ENCODE measurements around the gene POU2AF3. TPM values are rescaled to one million over a fixed set of nuclear protein-coding genes. Genes with fewer than 3 reads are reported as not detected.

The POU2AF3 gene
- total RNA-seq, 1 experiment from 2014 or later = not detected

- peaks cover 10% of the 10 kb centered on the region for H3K27me3 ChIP-seq (ENCODE audit: insufficient read depth, low read length)
- ChIA-PET POLR2A (no interaction called here), RAD21 (ENCODE audit: low non-redundant PET in 1 of 2, low total read pairs in 2 of 2, uncharacterized antibody in 2 of 2, unreplicated experiment in 2 of 2) (no interaction called here), CTCF (no interaction called here)
- H3K27ac ChIP-seq (ENCODE audit: low read depth, low read length) = no peak overlapping the region
- no peaks in the 10 kb centered on the region for H3K9me2 ChIP-seq (ENCODE audit: insufficient read depth)
- no peak overlapping the region for H3K4me2 ChIP-seq (ENCODE audit: low read length)
- no peak for TF ChIP-seq CTCF (IDR thresholded peaks at IDR 0.05 in 2 of 3, conservative IDR thresholded peaks at IDR 0.05 in 1 of 3; ENCODE audit: borderline replicate concordance in 1 of 3, insufficient read depth in 1 of 3, low read depth in 2 of 3, low read length in 2 of 3)
- no peak for TF ChIP-seq FOSL1 (IDR thresholded peaks at IDR 0.05; ENCODE audit: low read depth)
- no peak for TF ChIP-seq CBX3 (IDR thresholded peaks at IDR 0.05; ENCODE audit: low read depth)
- TF ChIP-seq ELF1 (IDR thresholded peaks at IDR 0.05; ENCODE audit: borderline replicate concordance, low read depth) = no peak
- intact Hi-C loops (cut with micrococcal nuclease) = no loop called here
- no peaks in the 10 kb centered on the region for H3K9me3 ChIP-seq (ENCODE audit: control insufficient read depth in 1 of 2, insufficient read depth in 1 of 2, low read depth in 1 of 2, low read length in 2 of 2)
- H3K9ac ChIP-seq (ENCODE audit: low read length) = no peak overlapping the region
- H3K79me2 ChIP-seq (ENCODE audit: insufficient read depth, low read length) = no peaks in the 10 kb centered on the region
- H3K36me3 ChIP-seq (ENCODE audit: control insufficient read depth in 1 of 2, insufficient read depth in 2 of 2, low read length in 2 of 2) = no peaks in the 10 kb centered on the region
- H4K20me1 ChIP-seq (ENCODE audit: insufficient read depth) = no peaks in the 10 kb centered on the region
- no TSS peak for BruUV-seq (replicated peaks)
- DNase-seq (ENCODE audit: low read depth, low spot score) = no peak
- no peak for ATAC-seq
- no peak overlapping the region for H3K4me3 ChIP-seq (replicated peaks in 1 of 2; ENCODE audit: low read depth in 1 of 2, low read length in 2 of 2)
- no peak overlapping the region for H2AFZ ChIP-seq (ENCODE audit: low read depth, low read length, poor library complexity, severe bottlenecking)
- no peaks in the 10 kb centered on the region for H3K4me1 ChIP-seq (ENCODE audit: control insufficient read depth in 1 of 2, insufficient read depth in 2 of 2, low read length in 2 of 2)
These were observed 2.2 kb downstream of the POU2AF3 start for GRCh38 chr11:111300569-111300968.

- no peak overlapping the region for H2AFZ ChIP-seq (ENCODE audit: low read depth, low read length, poor library complexity, severe bottlenecking)
- no peak overlapping the region for H3K9ac ChIP-seq (ENCODE audit: low read length)
- no peaks in the 10 kb centered on the region for H4K20me1 ChIP-seq (ENCODE audit: insufficient read depth)
- ATAC-seq = no peak
- H3K4me2 ChIP-seq (ENCODE audit: low read length) = no peak overlapping the region
- intact Hi-C loops (cut with micrococcal nuclease) = no loop called here
- CTCF ChIA-PET = no interaction called here
- no peaks in the 10 kb centered on the region for H3K36me3 ChIP-seq (ENCODE audit: control insufficient read depth in 1 of 2, insufficient read depth in 2 of 2, low read length in 2 of 2)
- no peak overlapping the region for H3K27ac ChIP-seq (ENCODE audit: low read depth, low read length)
- no peaks in the 10 kb centered on the region for H3K9me2 ChIP-seq (ENCODE audit: insufficient read depth)
- BruUV-seq (replicated peaks) = no TSS peak
- H3K4me1 ChIP-seq (ENCODE audit: control insufficient read depth in 1 of 2, insufficient read depth in 2 of 2, low read length in 2 of 2) = no peaks in the 10 kb centered on the region
- DNase-seq (ENCODE audit: low read depth, low spot score) = no peak
- no peaks in the 10 kb centered on the region for H3K79me2 ChIP-seq (ENCODE audit: insufficient read depth, low read length)
- RAD21 ChIA-PET (ENCODE audit: low non-redundant PET in 1 of 2, low total read pairs in 2 of 2, uncharacterized antibody in 2 of 2, unreplicated experiment in 2 of 2) = no interaction called here
- no peak overlapping the region for H3K4me3 ChIP-seq (replicated peaks in 1 of 2; ENCODE audit: low read depth in 1 of 2, low read length in 2 of 2)
- H3K27me3 ChIP-seq (ENCODE audit: insufficient read depth, low read length) = peaks cover 16% of the 10 kb centered on the region
- no peaks in the 10 kb centered on the region for H3K9me3 ChIP-seq (ENCODE audit: control insufficient read depth in 1 of 2, insufficient read depth in 1 of 2, low read depth in 1 of 2, low read length in 2 of 2)
- POLR2A ChIA-PET = no interaction called here
- no peak for TF ChIP-seq FOSL1 (IDR thresholded peaks at IDR 0.05; ENCODE audit: low read depth)
- no peak for TF ChIP-seq CBX3 (IDR thresholded peaks at IDR 0.05; ENCODE audit: low read depth)
- TF ChIP-seq, protein P1, sequence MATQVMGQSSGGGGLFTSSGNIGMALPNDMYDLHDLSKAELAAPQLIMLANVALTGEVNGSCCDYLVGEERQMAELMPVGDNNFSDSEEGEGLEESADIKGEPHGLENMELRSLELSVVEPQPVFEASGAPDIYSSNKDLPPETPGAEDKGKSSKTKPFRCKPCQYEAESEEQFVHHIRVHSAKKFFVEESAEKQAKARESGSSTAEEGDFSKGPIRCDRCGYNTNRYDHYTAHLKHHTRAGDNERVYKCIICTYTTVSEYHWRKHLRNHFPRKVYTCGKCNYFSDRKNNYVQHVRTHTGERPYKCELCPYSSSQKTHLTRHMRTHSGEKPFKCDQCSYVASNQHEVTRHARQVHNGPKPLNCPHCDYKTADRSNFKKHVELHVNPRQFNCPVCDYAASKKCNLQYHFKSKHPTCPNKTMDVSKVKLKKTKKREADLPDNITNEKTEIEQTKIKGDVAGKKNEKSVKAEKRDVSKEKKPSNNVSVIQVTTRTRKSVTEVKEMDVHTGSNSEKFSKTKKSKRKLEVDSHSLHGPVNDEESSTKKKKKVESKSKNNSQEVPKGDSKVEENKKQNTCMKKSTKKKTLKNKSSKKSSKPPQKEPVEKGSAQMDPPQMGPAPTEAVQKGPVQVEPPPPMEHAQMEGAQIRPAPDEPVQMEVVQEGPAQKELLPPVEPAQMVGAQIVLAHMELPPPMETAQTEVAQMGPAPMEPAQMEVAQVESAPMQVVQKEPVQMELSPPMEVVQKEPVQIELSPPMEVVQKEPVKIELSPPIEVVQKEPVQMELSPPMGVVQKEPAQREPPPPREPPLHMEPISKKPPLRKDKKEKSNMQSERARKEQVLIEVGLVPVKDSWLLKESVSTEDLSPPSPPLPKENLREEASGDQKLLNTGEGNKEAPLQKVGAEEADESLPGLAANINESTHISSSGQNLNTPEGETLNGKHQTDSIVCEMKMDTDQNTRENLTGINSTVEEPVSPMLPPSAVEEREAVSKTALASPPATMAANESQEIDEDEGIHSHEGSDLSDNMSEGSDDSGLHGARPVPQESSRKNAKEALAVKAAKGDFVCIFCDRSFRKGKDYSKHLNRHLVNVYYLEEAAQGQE (IDR thresholded peaks at IDR 0.05; ENCODE audit: low read depth) = no peak
- TF ChIP-seq SRF (IDR thresholded peaks at IDR 0.05; ENCODE audit: low read depth) = no peak
- TF ChIP-seq POLR2AphosphoS5 (IDR thresholded peaks at IDR 0.05; ENCODE audit: low read depth, low read length) = no peak
- TF ChIP-seq ZNF274 (IDR thresholded peaks at IDR 0.05; ENCODE audit: low read depth, low read length) = no peak
- no peak for TF ChIP-seq ZBTB33 (IDR thresholded peaks at IDR 0.05; ENCODE audit: extremely low read depth, insufficient replicate concordance, low read length)
- no peak for TF ChIP-seq JUND (IDR thresholded peaks at IDR 0.05)
- TF ChIP-seq ELF1 (IDR thresholded peaks at IDR 0.05; ENCODE audit: borderline replicate concordance, low read depth) = no peak
These were observed 2.9 kb downstream of the POU2AF3 start for GRCh38 chr11:111301004-111301841.

Measured in HCT116 (cell line).